ENCODE data around the gene SLC1A7.

DNA sequence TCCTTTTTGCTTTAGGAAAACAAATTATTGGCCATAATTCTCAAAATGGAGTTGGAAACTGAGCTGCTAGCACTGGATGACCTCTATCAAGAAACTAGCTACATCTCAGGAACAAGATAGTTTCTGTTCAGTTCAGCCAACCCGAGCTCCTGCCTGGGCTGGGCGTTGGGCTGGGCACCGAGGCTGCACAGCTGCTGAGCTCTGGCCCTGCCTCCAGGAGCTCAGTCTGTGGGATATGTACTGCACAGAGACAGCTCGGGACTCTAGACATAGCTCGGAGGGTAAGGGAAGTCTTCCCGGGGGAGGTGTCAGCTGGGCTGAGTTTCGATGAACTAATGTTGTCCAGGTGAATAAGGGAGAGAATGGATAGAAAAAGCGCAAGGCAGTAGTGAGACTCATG is 24.5 kb upstream of the SLC1A7 start:
- TF ChIP-seq ZNF384 (IDR thresholded peaks at IDR 0.05), result no peak
- no peak for TF ChIP-seq ARNT (IDR thresholded peaks at IDR 0.05)
- TF ChIP-seq SP1 (IDR thresholded peaks at IDR 0.05), result no peak
- TF ChIP-seq LEF1 (IDR thresholded peaks at IDR 0.05; ENCODE audit: borderline replicate concordance), result no peak
- TF ChIP-seq SUZ12 (IDR thresholded peaks at IDR 0.05), result no peak
- no peak for TF ChIP-seq ELF4 (IDR thresholded peaks at IDR 0.05)

Measured in HEK293T (cell line).